Mammary epithelial cell (primary cell): ENCODE data around the gene BIN1.

ENCODE experiments used
- EZH2 ChIP-seq: IDR thresholded peaks from 2 replicates; pipeline ENCODE4 v1.6.1; 2012; ENCODE audit warnings: low read length, inconsistent platforms, borderline replicate concordance
- TF ChIP-seq, protein P1 (sequence below), 2 donors: IDR thresholded peaks in 1 of 2; conservative IDR thresholded peaks in 1 of 2; 2 replicates each; pipeline ENCODE4 v1.5.1; 2011 to 2012; ENCODE audit warnings: inconsistent platforms in 2 of 2, low read length in 2 of 2, mild to moderate bottlenecking in 2 of 2, control low read depth in 1 of 2, low read depth in 1 of 2; ENCODE audit not compliant: insufficient read depth in 1 of 2; ENCODE audit errors: extremely low read depth in 1 of 2

DNA sequence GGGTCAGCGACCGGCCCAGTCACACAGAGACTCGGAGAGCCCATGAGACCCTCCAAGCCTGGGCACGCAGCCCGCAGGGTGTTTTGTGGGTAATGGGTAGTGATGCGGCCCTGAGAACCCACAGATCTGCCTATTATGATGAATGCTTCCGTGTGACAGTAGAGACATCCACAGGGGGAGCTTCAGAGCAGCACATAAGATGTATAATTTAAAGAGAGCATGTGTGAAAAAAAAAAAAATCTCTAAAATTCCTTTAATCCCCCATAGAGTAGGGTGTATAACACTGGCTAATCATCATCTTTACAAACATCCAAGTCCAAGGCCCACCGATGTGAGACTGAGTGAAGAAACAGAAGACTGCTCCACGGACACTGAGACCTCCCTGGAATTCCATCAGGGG, 34.6 kb downstream of the BIN1 start:
- TF ChIP-seq, protein P1, sequence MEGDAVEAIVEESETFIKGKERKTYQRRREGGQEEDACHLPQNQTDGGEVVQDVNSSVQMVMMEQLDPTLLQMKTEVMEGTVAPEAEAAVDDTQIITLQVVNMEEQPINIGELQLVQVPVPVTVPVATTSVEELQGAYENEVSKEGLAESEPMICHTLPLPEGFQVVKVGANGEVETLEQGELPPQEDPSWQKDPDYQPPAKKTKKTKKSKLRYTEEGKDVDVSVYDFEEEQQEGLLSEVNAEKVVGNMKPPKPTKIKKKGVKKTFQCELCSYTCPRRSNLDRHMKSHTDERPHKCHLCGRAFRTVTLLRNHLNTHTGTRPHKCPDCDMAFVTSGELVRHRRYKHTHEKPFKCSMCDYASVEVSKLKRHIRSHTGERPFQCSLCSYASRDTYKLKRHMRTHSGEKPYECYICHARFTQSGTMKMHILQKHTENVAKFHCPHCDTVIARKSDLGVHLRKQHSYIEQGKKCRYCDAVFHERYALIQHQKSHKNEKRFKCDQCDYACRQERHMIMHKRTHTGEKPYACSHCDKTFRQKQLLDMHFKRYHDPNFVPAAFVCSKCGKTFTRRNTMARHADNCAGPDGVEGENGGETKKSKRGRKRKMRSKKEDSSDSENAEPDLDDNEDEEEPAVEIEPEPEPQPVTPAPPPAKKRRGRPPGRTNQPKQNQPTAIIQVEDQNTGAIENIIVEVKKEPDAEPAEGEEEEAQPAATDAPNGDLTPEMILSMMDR (conservative IDR thresholded peaks at IDR 0.05 in 1 of 2, IDR thresholded peaks at IDR 0.05 in 1 of 2; ENCODE audit: extremely low read depth in 1 of 2, insufficient read depth in 1 of 2, low read depth in 1 of 2, low read length in 2 of 2): no peak
- TF ChIP-seq EZH2: no peak
